ENCODE measurements around the gene MAZ.

The MAZ gene

GRCh38 chr16:29790949-29791844 is 15.1 kb upstream of the MAZ start:
- no peak for TF ChIP-seq CEBPB (IDR thresholded peaks at IDR 0.05)
- no peak for TF ChIP-seq REST (IDR thresholded peaks at IDR 0.05; ENCODE audit: low read depth)
- TF ChIP-seq YY1 (IDR thresholded peaks at IDR 0.05; ENCODE audit: low read depth), result no peak
- TF ChIP-seq TEAD4 (IDR thresholded peaks at IDR 0.05), result no peak
- TF ChIP-seq EP300 (IDR thresholded peaks at IDR 0.05; ENCODE audit: borderline replicate concordance), result no peak
- TF ChIP-seq TAF1 (IDR thresholded peaks at IDR 0.05; ENCODE audit: low read depth), result no peak; the same call in 1 of the 2 replicates
- TF ChIP-seq ZBTB7A (IDR thresholded peaks at IDR 0.05; ENCODE audit: low read depth), result no peak

- TF ChIP-seq NFIC (IDR thresholded peaks at IDR 0.05), result no peak
- TF ChIP-seq EGR1 (IDR thresholded peaks at IDR 0.05), result no peak
- no peak for TF ChIP-seq TEAD4 (IDR thresholded peaks at IDR 0.05)
- TF ChIP-seq CREB1 (IDR thresholded peaks at IDR 0.05; ENCODE audit: low read depth), result no peak
- TF ChIP-seq YY1 (IDR thresholded peaks at IDR 0.05; ENCODE audit: low read depth), result no peak
- no peak for TF ChIP-seq ZBTB7A (IDR thresholded peaks at IDR 0.05; ENCODE audit: low read depth)
- TF ChIP-seq RAD21 (IDR thresholded peaks at IDR 0.05; ENCODE audit: low read depth), result no peak
- TF ChIP-seq USF1 (IDR thresholded peaks at IDR 0.05), result no peak
- no peak for TF ChIP-seq TAF1 (IDR thresholded peaks at IDR 0.05; ENCODE audit: low read depth)
- TF ChIP-seq EP300 (IDR thresholded peaks at IDR 0.05; ENCODE audit: borderline replicate concordance), result no peak
- TF ChIP-seq REST (IDR thresholded peaks at IDR 0.05; ENCODE audit: low read depth), result no peak
- no peak for TF ChIP-seq TCF12 (IDR thresholded peaks at IDR 0.05; ENCODE audit: low read depth)
- no peak for TF ChIP-seq FOXM1 (IDR thresholded peaks at IDR 0.05; ENCODE audit: borderline replicate concordance, low read depth)
- TF ChIP-seq CEBPB (IDR thresholded peaks at IDR 0.05), result no peak
- no peak for TF ChIP-seq MAX (IDR thresholded peaks at IDR 0.05)
Measured at GRCh38 chr16:29791845-29792807, 14.2 kb upstream of the MAZ start.

- TF ChIP-seq NFIC (IDR thresholded peaks at IDR 0.05) (no peak), CEBPB (IDR thresholded peaks at IDR 0.05) (no peak)
Measured at GRCh38 chr16:29794231-29794710, 12.1 kb upstream of the MAZ start.

GRCh38 chr16:29802416-29802935 is 3.9 kb upstream of the MAZ start:
- TF ChIP-seq EP300 (IDR thresholded peaks at IDR 0.05; ENCODE audit: borderline replicate concordance), result no peak
- no peak for TF ChIP-seq TAF1 (IDR thresholded peaks at IDR 0.05; ENCODE audit: low read depth)

- no peak for TF ChIP-seq MAX (IDR thresholded peaks at IDR 0.05)
- TF ChIP-seq TAF1 (IDR thresholded peaks at IDR 0.05; ENCODE audit: low read depth), result no peak
- TF ChIP-seq TEAD4 (IDR thresholded peaks at IDR 0.05), result no peak
- no peak for TF ChIP-seq USF1 (IDR thresholded peaks at IDR 0.05)
- no peak for TF ChIP-seq FOXM1 (IDR thresholded peaks at IDR 0.05; ENCODE audit: borderline replicate concordance, low read depth)
- TF ChIP-seq ZBTB7A (IDR thresholded peaks at IDR 0.05; ENCODE audit: low read depth), result no peak
- no peak for TF ChIP-seq CREB1 (IDR thresholded peaks at IDR 0.05; ENCODE audit: low read depth)
- TF ChIP-seq CEBPB (IDR thresholded peaks at IDR 0.05), result no peak
- TF ChIP-seq RAD21 (IDR thresholded peaks at IDR 0.05; ENCODE audit: low read depth), result no peak
- no peak for TF ChIP-seq NFIC (IDR thresholded peaks at IDR 0.05)
- no peak for TF ChIP-seq TCF12 (IDR thresholded peaks at IDR 0.05; ENCODE audit: low read depth)
- TF ChIP-seq EGR1 (IDR thresholded peaks at IDR 0.05), result no peak
- TF ChIP-seq REST (IDR thresholded peaks at IDR 0.05; ENCODE audit: low read depth), result no peak
- TF ChIP-seq EP300 (IDR thresholded peaks at IDR 0.05; ENCODE audit: borderline replicate concordance), result no peak
- TF ChIP-seq YY1 (IDR thresholded peaks at IDR 0.05; ENCODE audit: low read depth), result no peak
Measured at GRCh38 chr16:29804020-29804419, 2.3 kb upstream of the MAZ start.

All from Ishikawa (cell line).